B cell (primary cell): ENCODE measurements around the gene CEP68.

ENCODE experiments used
- EZH2 ChIP-seq: IDR thresholded peaks from 2 replicates; pipeline ENCODE4 v1.6.1; 2012; ENCODE audit warnings: borderline replicate concordance, low read depth, mild to moderate bottlenecking, moderate library complexity, low read length; ENCODE audit not compliant: insufficient read depth, poor library complexity, severe bottlenecking
- TF ChIP-seq, protein P1 (sequence below): fragments of 200-600 bp; IDR thresholded peaks from one replicate; pipeline ENCODE4 v1.8.0; 2022; ENCODE audit warnings: antibody characterized with exemption, mild to moderate bottlenecking

DNA sequence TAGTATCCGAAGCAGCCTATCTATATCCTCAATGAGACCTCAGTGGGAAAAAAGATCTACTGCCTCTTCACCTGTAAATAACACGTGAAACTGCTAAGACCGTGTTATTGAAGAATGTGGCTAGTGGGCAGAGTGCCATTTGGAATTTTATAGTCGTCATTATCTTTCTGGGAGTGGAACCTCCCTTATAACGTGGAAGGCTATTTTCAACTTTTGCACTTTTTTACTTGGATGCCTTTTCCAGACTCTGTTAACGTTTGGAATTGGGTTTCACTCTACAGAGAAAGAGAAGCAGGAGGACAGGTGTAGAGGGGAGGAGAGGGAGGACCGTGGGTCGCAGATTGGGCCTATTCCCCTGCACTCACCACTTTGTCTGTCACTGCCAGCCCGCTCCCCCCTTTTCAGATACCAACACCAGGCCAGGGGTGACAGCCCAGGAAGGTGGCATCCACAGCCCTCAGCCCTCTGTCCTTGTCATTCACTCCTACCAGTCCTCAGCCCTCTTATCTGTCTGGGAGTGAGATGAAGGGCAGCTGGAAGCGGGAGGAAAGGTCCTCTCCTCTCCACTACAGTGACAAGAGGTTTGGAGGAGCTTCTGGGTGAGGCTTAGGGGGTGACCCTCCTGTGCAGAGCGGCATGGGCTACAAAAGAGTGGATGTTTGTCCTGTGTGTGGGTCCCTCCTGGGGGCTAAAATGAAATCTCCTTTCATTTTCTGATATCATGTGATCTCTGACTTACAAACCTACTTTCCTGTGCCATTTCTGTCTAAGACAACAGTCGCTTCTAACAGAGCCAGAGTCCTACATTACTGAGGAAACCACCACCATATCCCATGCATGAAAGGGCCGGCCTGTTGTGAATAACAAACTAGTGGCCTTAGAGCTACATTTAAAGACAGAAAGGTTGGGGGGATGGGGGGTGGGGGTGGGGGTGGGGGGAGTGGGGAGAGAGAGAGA, 23.9 kb upstream of the CEP68 start:
- TF ChIP-seq, protein P1, sequence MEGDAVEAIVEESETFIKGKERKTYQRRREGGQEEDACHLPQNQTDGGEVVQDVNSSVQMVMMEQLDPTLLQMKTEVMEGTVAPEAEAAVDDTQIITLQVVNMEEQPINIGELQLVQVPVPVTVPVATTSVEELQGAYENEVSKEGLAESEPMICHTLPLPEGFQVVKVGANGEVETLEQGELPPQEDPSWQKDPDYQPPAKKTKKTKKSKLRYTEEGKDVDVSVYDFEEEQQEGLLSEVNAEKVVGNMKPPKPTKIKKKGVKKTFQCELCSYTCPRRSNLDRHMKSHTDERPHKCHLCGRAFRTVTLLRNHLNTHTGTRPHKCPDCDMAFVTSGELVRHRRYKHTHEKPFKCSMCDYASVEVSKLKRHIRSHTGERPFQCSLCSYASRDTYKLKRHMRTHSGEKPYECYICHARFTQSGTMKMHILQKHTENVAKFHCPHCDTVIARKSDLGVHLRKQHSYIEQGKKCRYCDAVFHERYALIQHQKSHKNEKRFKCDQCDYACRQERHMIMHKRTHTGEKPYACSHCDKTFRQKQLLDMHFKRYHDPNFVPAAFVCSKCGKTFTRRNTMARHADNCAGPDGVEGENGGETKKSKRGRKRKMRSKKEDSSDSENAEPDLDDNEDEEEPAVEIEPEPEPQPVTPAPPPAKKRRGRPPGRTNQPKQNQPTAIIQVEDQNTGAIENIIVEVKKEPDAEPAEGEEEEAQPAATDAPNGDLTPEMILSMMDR: no peak
- TF ChIP-seq EZH2: no peak
